GM18861 (cell line): ENCODE results near the gene ELAPOR1.

ENCODE experiments used
- ATAC-seq: cut with Tn5 transposase; IDR thresholded peaks from one replicate; pipeline ENCODE4 v1.9.1; 2021; ENCODE audit not compliant: unreplicated experiment

ELAPOR1 gene

DNA sequence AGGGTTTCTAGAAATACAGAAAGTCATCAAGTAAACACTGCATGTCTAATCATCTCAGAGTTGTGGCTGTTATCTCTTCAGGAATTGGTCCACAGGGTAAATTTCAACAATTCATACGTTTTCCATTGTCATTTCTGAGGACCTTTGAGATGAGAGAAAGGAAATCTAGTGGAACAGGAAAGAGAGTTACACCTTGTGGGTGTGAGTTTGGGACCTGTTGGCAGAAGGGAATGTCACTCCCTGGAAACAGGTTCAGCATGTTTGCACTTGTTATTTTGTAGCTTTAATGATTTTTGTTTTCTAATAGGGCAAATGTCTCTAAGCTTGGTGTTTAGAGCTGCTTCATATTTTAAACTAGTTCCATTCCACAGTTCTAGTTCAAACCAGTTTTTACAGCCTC lies 17.8 kb upstream of the ELAPOR1 start:
- no peak for ATAC-seq

DNA sequence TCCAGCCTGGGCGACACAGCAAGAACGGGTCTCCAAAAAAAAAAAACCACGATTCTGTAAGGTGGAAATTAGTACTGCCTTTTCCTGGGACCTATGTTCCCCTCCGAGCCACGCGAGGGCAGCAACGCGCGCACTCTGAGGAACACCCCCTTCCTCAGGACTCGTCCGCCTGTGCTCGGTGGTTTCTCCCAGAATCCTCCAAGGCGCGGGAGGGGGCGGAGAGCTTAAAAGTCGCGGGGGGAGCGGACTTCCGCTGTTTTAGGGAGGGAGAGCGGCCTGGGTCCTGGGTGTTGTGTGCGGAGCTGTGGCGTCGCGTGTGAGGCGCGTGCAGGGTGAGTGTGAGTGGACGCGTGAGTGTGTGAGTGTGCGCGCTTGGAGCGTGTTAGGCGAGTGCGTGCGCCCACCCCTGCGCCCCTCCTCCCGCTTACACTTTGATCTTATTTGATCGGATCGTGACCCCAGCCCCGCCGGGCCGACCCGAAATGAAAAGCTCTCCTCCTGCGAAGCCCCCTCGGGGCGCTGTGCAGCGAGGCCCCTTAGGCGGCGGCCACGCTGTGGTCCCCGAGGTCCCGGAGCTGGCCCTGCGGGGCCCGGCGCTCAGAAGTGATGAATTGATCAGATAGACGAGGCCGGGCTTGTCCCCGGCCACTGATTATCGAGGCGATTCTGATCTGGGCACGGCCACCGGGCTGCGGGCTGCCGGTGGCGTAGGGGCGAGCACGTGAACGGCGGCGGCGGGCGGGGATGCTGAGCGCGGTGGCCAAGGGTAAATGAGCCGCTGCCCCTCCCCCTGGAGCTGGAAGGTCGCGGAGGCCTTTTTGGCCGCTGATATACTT lies 13.8 kb upstream of the ELAPOR1 start:
- peak; percentile 80 for ATAC-seq

DNA sequence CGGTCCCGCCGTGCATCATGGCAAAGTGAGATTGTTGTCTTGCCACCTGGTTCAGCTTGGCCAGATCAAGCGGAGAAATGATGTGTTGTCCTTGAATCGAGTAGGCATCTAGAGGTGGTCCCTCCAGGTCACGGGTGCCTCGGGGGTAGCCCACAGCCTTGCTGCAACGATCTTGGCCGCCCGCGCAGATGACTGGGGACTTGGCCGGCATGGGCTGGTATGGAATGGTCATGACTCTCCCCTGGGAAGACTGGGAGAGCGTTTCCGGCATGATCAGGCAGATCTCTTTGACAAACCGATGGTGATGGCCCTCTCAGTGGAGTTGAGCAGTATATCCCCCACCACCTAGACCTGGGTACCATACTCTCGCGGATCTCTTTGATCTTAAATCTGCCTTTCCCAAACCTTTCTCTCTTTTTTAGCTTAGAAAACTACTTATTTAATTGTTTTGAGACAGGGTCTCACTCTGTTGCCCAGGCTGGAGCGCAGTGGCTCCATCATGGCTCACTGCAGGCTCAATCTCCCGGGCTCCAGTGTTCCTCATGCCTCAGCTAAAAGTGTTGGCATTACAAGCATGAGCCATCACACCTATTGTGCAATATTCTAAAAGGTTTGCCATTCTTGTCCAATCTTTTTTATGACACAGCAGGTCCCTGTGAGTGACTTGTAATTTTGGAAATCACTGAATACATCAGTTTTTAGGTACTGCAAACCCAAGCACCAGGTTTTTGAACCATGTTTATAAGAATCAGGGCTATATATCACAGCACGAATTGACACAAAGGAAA lies 9.4 kb upstream of the ELAPOR1 start:
- no peak for ATAC-seq

DNA sequence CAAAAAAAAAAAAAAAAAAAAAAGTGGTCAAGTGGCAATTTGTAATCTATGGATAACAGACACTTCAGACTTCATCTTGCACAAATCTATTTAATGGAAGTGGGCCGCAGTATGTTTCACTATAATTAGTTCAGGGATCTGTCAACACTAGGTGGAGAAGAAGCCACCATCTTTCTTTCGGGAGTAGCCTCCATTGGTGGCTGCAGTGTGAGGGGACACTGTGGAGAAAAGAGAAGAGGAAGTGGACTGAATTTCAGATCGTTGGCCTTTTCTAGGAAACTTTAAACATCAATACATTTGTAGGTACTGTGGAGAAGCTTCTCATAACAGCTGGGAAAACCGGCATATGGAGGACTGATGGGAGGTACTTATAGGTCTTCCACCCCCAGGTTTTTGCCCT lies 8.0 kb upstream of the ELAPOR1 start:
- no peak for ATAC-seq

DNA sequence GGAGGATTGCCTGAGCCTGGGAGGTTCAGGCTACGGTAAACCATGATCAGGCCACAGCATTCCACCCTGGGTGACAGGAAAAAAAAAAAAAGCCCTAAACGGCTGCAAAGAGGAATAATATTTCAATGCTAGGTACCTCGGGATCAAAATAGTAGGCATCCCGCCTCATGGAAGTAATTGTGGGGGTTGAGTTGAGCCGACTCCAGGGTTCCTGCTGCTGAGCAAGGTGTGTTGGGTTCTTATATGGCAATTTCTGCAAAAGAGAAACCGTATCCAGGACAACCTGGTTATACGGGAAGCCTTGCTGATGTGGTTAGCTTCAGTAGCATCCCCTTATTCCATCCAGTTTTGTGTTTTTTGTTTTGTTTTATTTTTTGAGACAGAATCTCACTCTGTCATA lies 6.1 kb upstream of the ELAPOR1 start:
- ATAC-seq: no peak

DNA sequence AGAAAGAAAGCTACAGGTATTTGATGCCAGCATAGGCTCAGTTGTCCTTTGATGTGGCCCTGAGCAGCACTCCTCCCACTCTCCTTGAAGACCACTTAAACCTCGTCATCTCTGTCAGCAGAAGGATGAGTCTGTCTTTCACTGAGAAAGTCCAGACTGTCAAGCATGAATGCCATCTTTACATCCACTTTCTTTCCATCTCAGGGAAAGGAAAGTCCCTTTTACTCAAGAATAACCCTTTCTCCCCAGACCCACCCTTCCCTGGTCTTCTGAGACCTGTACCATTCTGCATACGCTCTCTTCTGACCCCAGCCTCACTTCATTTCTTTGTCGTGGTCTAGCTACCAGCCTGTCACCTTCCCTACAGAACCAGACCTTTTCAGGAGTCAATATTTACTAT lies 4.0 kb upstream of the ELAPOR1 start:
- ATAC-seq: no peak

DNA sequence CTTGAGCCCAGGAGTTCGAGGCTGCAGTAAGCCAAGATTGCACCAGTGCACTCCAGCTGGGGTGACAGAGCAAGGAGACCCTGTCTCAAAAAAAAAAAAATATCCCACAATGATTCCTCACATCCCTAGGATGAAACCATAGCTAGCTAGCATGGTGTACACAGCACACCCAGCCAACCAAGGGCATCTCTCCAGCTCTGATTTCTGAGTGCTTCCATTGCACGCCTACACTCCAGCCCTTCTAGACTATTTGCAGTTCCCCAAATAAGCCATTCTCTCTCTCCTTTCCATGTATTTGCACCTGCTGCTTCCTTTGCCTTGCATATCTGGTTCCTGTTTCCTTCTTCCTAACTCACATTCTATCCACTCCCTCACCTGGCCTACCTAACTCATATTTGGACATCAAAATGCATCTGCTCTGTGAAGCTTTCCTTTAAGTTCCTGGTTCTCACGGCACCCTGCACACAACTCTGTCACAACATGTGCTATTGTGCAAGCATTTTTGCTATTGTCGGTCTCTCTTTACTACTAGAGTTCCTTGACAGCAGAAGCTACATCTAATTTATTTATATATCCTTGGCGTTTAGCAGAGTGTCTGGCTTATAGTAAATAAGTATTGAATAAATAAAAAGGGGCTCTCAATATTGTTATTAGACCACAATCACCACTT lies 2.4 kb upstream of the ELAPOR1 start:
- ATAC-seq: no peak

DNA sequence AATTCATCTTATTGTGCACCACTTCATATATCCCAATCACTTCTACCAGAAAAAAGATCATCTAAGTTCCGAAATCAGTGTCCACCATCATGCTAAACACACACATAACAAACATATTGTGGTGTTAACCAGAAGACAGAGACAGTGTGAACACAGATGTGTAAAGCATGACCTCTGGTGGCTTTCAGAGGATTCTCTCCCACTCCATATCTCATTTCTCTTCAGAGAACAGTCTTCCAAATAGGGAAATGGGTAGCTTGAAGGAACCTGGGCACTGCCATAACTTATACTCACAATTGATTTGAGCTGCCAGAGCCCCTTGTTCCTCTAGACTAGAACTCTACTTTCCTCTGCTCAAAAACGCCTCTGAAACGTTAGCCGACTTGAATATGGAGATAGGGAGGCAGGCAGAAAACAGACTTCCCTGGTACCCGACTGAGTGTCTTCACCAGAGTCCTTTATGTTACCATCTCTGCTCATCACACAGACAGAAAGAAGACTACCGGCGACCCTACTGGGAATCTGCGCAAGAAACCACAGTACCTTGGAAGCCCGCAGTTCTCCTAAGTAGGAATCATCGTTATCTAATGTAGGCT lies 1.8 kb upstream of the ELAPOR1 start:
- peak; percentile 48 for ATAC-seq

DNA sequence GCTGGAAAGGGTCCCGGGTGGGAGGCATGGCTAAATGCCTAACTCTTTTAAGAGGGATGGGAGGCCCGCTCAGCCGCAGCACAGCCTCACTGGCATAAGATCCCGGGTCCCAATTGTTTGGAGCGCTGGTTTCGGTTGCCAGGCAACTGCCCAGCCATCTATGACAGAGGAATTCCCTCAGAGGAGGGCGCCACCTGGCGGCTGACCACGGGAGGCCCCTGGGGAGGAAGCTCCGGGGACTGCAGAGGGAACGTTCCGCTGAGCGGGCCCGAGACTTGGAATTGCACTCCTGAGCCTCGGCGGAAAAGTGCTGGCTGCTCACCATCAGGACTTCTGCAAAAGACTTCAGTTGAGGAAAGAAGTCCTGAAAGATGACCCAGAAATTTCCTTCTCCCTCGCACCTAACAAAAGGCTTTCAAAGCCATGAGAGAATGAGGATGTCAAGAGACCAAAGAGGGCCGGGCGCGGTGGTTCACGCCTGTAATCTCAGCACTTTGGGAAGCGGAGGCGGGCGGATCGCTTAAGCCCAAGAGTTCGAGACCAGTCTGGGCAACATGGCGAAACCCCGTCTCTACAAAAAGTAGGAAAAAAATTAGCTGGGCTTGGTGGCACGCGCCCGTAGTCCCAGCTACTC lies 1.1 kb upstream of the ELAPOR1 start:
- peak; percentile 56 for ATAC-seq

DNA sequence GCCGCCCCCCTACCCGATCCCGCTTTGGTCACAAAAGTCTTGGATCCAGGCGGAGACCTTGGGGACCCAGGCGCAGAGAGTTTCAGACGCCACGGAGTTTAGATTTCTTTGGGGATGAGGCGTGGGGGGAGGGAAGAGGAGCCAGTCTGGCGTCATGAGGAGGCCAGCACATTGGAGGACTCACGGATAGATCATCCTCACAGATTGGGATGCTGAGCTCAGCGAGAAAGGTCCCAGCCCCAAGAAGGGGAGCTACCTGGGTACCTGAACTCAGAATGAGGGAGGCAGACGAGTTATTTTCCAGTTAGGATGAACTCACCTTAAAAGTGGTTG lies 393 bp downstream of the ELAPOR1 start:
- ATAC-seq: no peak

DNA sequence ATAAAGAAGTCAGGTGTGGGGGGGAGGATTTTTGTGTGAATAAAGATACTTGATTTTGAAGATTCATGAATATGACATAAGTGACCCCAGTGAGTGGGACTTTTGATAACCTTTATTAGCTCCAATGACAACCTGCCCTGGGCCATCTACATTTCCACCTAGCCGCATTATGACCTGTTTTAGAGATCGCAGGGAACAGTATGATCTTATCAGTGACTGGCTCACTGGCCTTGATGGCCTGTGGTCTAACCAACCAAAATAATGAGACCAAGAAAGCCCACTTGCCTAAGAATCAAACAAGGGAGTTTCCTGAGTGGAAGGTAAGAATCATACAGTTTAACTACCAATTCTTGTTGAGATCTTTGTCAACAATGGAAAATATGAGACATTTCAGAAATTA lies 1.8 kb downstream of the ELAPOR1 start:
- no peak for ATAC-seq

DNA sequence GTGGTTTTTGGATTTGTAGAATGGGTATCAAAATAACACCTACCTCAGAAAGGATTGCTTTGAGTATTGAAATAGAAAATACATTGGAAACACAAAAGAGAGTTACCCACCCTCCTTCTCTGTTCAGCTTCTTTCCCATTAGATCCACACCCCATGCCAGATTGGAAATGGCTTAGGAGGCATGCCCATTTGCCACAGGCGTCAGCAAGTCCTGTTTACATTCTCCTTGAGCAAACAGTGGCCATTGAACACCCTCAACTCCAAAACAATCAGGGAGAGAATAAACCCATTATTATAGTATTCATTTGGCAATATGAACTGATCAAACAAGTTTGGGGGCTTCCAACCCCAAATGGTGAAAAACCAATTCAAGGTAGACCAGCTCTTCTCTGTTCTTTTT lies 2.4 kb downstream of the ELAPOR1 start:
- no peak for ATAC-seq

DNA sequence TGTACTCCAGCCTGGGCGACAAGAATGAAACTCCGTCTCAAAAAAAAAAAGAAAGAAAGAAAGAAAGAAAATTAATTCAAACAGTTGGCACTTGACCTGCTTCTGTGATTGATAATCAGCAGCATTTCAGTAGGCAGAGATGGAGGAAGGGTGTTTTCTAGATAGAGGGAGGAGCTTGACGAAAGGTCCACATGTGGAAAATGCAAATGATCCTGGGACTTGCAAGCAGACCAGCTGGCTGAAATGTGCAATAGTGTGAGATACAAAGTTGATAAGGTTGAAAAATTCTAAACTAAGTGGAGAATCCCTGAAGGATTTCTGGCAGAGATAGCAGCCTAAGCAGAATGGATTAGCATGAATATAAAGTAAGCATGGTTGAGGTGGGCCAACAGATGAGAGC lies 4.2 kb downstream of the ELAPOR1 start:
- ATAC-seq: no peak

DNA sequence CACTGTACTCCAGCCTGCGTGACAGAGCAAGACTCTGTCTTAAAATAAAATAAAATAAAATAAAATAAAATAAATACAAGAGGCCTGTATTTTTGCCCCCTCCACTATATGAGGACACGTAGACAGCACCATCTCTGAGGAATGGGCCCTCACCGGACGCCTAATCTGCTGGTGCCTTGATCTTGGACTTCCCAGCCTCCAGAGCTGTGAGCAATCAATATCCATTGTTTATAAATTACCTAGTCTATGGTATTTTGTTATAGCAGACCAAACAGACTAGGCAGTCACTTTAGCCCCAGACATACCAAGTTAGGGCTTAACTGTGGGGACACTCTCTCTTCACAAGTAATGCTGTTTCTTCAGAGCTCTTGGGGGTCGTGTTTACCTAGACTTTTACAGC lies 6.4 kb downstream of the ELAPOR1 start:
- no peak for ATAC-seq

DNA sequence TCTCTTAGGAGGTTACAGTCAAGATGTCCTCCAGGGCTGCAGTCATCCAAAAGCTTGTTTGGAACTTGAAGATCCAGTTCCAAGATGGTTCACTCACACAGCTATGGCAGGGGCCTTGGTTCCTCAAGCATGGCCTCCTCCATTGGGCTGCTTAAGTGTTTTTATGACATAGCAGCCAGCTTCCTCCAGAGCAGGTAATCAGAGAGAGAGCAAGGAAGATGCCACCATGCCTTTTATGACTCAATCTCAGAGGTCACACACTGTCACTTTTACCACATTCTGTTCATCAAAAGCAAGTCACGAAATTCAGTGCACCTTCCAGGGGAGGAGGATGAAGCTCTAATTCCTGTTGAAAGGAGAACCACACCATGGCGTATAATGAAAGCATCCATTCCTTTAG lies 17.1 kb downstream of the ELAPOR1 start:
- no peak for ATAC-seq

DNA sequence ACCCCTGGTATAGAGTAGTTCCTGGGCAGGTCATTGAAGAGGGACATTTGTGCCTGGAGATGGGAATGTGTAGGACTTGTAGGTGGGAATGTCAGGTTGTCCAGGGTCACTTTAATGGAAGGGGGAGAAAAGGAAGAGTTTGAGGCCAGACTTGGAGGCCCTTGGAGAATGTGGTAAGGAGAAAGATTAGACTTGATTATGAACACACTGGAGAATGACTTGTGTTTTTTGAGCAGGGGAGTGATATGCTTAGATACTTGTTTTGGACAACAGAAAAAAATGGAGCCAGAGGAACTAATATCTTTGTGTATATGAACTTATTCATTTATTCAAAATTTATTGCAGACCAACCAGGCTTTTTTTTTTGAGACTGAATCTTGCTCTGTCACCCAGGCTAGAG lies 17.9 kb downstream of the ELAPOR1 start:
- no peak for ATAC-seq

DNA sequence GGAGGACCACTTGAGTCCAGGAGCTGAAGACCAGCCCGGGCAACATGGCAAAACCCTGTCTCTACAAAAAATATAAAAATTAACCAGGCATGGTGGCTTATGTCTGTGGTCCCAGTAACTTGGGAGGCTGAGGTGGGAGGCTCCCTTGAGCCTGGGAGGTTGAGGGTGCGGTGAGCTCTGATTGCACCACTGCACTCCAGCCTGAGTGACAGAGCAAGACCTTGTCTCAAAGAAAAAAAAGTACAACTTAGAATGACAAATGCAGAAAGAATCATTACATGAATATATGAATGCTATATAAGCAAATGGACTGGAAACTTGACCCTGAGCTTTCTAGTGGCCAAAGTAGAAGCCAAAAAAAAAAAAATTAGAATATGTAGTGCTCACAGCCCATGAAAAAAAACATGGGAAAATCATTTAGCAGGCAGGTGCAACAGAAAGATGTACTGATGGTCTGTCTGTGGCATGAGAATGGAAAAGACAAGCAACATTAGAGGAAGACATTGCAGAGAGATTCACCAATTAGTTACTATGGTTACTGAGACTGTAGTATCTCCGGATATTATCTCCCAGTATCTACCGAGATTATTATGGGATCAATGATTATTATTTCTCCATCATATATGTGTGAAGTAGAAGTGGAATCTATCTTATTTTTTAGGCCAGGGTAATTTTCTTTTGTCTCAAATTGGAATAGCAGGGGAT lies 19.2 kb downstream of the ELAPOR1 start:
- ATAC-seq: no peak

DNA sequence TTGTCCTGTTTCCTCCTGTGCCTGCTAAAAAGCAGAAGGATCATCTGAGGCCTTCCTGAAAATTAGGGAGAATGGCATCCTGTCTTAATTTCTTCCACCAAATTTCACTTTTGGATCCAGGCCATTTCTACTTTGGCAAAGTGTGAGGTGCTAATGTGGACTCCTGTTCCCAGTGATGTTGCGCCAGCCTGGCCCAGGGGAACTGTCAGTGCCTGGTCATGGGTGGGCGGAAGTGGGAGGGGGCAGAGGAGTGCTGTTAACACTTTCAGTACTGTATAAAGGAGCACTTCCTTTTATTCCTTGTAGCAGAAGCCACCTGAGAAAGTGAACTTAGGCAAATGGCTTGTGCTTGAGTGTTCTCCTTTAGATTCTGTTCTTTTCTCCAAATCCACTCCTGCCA lies 19.9 kb downstream of the ELAPOR1 start:
- ATAC-seq: peak; percentile 41

DNA sequence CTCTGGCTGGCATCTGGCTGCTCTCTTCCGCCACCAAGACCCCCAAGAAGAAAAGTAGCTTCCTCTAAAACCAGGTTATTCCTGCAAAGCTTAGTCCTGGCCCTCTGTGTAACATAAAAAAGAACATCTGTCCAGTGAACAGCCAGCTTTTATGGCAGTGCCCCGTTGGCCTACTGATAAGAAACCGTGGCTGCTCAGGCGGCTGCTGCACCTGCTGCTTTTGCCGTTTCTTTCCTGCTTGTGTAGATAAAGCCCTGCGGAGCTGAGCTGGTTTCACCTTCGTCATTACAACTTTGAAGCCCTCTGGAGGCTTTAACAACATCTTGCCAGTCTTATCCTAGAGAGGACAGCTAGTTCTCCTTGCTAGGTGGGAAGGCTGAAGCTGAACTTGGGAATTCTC lies 20.5 kb downstream of the ELAPOR1 start:
- ATAC-seq: peak; percentile 58

DNA sequence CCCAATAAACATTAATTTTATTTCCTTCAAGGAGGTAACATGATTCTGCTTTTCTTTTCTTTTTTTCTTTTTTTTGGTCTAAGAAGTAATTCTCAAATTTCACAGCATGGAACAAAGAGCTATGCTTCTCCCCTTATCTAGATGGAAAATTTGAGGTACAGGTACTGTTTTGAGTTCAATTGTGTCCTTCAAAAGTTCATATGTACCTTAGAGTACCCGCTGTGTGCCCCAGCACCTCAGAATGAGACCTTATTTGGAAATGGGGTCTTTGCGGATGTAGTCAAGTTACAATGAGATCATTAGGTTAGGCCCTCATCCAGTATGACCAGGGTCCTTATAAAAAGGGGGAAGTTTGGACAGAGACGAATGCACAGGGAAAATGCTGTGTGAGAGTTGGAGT lies 22.0 kb downstream of the ELAPOR1 start:
- ATAC-seq: no peak

DNA sequence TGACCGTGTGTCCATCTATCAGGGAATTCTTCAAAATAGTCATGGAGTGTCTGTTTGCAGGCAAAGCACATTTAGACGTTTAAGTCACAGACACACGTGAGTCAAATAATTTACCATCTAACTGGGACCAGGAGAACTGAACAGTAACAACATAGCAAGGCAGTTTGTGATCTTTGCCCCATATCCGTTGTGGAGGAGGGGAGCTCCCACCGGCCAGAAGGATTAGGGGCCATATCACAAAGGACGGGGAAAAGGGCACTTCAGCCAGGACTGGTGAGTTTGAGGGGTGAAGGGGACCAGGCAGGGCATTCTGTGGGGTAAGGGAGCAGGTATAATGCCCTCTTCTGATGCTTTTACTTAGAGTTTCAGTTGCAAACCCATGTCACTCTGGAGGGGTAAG lies 22.9 kb downstream of the ELAPOR1 start:
- no peak for ATAC-seq
